ENCODE data around the gene PGK1. TPM values are rescaled to one million over a fixed set of nuclear protein-coding genes. Genes with fewer than 3 reads are reported as not detected.

PGK1 gene
- total RNA-seq, 1 experiment from 2014 or later = 492 TPM

DNA sequence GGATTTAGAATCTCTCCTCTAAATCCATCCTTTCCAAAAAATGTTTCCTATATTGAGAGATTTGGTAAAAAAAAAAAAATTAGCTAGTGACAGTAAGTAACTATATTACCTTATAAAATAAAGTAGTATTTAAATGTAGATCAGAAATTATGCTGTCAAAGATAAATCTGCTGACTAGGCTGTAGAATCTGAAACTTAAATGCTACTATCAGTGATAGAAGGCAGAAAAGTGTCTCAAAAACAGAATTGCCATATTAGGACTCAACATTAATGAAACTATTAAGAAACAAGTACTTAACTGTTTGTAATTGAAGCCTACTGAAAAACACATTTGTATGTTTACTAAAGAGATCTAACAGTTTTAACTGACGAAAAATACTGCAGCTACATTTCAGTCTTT, 27.1 kb downstream of the PGK1 start:
- Histone ChIP-seq H3K9ac (ENCODE audit: low read length) (no peak overlapping the region), H3K36me3 (ENCODE audit: control insufficient read depth in 1 of 2, insufficient read depth in 2 of 2, low read length in 2 of 2) (peaks cover 10 to 21% of the 10 kb centered on the region in 2 experiments), H3K27me3 (ENCODE audit: insufficient read depth, low read length) (no peaks in the 10 kb centered on the region), H3K27ac (ENCODE audit: low read depth, low read length) (no peak overlapping the region), H3K9me3 (ENCODE audit: control insufficient read depth in 1 of 2, insufficient read depth in 1 of 2, low read depth in 1 of 2, low read length in 2 of 2) (no peaks in the 10 kb centered on the region), H2AFZ (ENCODE audit: low read depth, low read length, poor library complexity, severe bottlenecking) (no peak overlapping the region), H3K79me2 (ENCODE audit: insufficient read depth, low read length) (no peaks in the 10 kb centered on the region; the same call in 1 of the 2 replicates), H4K20me1 (ENCODE audit: insufficient read depth) (no peaks in the 10 kb centered on the region; the same call in 1 of the 2 replicates), H3K4me3 (replicated peaks in 1 of 2; ENCODE audit: low read depth in 1 of 2, low read length in 2 of 2) (no peak overlapping the region), H3K4me2 (ENCODE audit: low read length) (no peak overlapping the region), H3K9me2 (ENCODE audit: insufficient read depth) (no peaks in the 10 kb centered on the region), H3K4me1 (ENCODE audit: control insufficient read depth in 1 of 2, insufficient read depth in 2 of 2, low read length in 2 of 2) (no peaks in the 10 kb centered on the region)
- POLR2A ChIA-PET = no interaction called here
- intact Hi-C loops (cut with micrococcal nuclease) = no loop called here
- RAD21 ChIA-PET (ENCODE audit: low non-redundant PET in 1 of 2, low total read pairs in 2 of 2, uncharacterized antibody in 2 of 2, unreplicated experiment in 2 of 2) = no interaction called here
- TF ChIP-seq ZBTB33 (IDR thresholded peaks at IDR 0.05; ENCODE audit: extremely low read depth, insufficient replicate concordance, low read length) = no peak
- TF ChIP-seq POLR2AphosphoS5 (IDR thresholded peaks at IDR 0.05; ENCODE audit: low read depth, low read length) = peak; percentile 9; the same call in 1 of the 2 replicates
- TF ChIP-seq ZNF274 (IDR thresholded peaks at IDR 0.05; ENCODE audit: low read depth, low read length) = no peak
- no peak for TF ChIP-seq SRF (IDR thresholded peaks at IDR 0.05; ENCODE audit: low read depth)
- TF ChIP-seq JUND (IDR thresholded peaks at IDR 0.05) = no peak
- no TSS peak for BruUV-seq (replicated peaks)
- no peak for ATAC-seq
- CTCF ChIA-PET = no interaction called here
- DNase-seq (ENCODE audit: low read depth, low spot score) = no peak

DNA sequence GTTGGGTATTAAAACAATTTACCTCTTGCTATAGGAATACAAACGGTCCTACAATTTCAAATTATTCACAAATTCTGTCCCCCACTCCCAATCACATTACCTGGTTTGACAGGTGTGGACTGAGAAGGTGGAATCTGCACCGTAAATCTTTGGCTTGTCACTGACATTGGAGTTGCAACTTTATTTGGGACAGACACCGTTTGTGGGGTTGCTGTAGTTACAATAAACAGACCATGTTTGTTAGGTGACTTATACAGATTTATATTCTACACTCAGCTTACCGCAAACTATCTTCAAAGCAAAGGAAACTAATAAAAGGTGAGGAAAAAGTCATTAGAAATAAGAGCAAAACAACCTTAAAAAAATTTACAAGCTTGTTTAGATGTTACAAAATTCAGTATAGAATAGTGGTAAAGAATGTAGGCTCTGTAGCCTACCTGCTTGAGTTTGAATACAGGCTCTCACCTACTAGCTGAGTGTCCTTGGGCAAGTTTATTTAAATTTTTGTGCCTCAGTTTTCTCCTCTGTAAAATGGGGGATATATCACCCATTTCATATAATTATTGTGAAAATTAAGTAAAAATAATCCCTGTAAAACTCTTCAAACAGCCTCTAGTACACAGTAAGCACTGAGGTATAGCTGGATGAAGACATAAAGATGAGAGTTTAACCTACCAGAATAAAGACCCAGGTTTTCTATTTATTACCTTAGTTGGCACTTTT, 29.4 kb downstream of the PGK1 start:
- no peak for DNase-seq (ENCODE audit: low read depth, low spot score)
- H3K4me1 ChIP-seq (ENCODE audit: control insufficient read depth in 1 of 2, insufficient read depth in 2 of 2, low read length in 2 of 2) = no peaks in the 10 kb centered on the region
- H3K36me3 ChIP-seq (ENCODE audit: control insufficient read depth in 1 of 2, insufficient read depth in 2 of 2, low read length in 2 of 2) = peaks cover 3 to 5% of the 10 kb centered on the region in 2 experiments; a peak in 3 of 4 replicates
- no peaks in the 10 kb centered on the region for H3K27me3 ChIP-seq (ENCODE audit: insufficient read depth, low read length)
- H3K4me2 ChIP-seq (ENCODE audit: low read length) = no peak overlapping the region
- ChIA-PET RAD21 (ENCODE audit: low non-redundant PET in 1 of 2, low total read pairs in 2 of 2, uncharacterized antibody in 2 of 2, unreplicated experiment in 2 of 2) (no interaction called here), POLR2A (no interaction called here), CTCF (no interaction called here)
- TF ChIP-seq JUND (IDR thresholded peaks at IDR 0.05) (no peak), CEBPB (IDR thresholded peaks at IDR 0.05; ENCODE audit: low read depth) (no peak), POLR2A (IDR thresholded peaks at IDR 0.05; ENCODE audit: borderline replicate concordance, extremely low read depth, insufficient read depth, insufficient read length) (no peak), ZNF274 (IDR thresholded peaks at IDR 0.05; ENCODE audit: low read depth, low read length) (no peak), POLR2AphosphoS5 (IDR thresholded peaks at IDR 0.05; ENCODE audit: low read depth, low read length) (peak; percentile 2; the same call in 1 of the 2 replicates), MAX (IDR thresholded peaks at IDR 0.05) (no peak), EZH2 (IDR thresholded peaks at IDR 0.05) (no peak)
- H3K4me3 ChIP-seq (replicated peaks in 1 of 2; ENCODE audit: low read depth in 1 of 2, low read length in 2 of 2) = no peak overlapping the region
- H3K27ac ChIP-seq (ENCODE audit: low read depth, low read length) = no peak overlapping the region
- intact Hi-C loops (cut with micrococcal nuclease) = no loop called here
- no peaks in the 10 kb centered on the region for H3K79me2 ChIP-seq (ENCODE audit: insufficient read depth, low read length)
- H3K9ac ChIP-seq (ENCODE audit: low read length) = no peak overlapping the region
- ATAC-seq = no peak
- H4K20me1 ChIP-seq (ENCODE audit: insufficient read depth) = no peaks in the 10 kb centered on the region
- H3K9me3 ChIP-seq (ENCODE audit: control insufficient read depth in 1 of 2, insufficient read depth in 1 of 2, low read depth in 1 of 2, low read length in 2 of 2) = no peaks in the 10 kb centered on the region
- H3K9me2 ChIP-seq (ENCODE audit: insufficient read depth) = no peaks in the 10 kb centered on the region
- no peak overlapping the region for H2AFZ ChIP-seq (ENCODE audit: low read depth, low read length, poor library complexity, severe bottlenecking)
- BruUV-seq (replicated peaks) = no TSS peak
